HG03469 (cell line): ENCODE measurements around the gene WDR83.
"Not testable (repeated sequence)": the region's sequence is repeated elsewhere in the genome, so short reads cannot be mapped to it uniquely, and the experiment has no call there.

Experiments
- ATAC-seq: cut with Tn5 transposase; IDR thresholded peaks from one replicate; pipeline ENCODE4 v1.9.1; 2021; ENCODE audit warnings: mild to moderate bottlenecking, moderate library complexity, moderate number of reproducible peaks; ENCODE audit not compliant: unreplicated experiment

The WDR83 gene

DNA sequence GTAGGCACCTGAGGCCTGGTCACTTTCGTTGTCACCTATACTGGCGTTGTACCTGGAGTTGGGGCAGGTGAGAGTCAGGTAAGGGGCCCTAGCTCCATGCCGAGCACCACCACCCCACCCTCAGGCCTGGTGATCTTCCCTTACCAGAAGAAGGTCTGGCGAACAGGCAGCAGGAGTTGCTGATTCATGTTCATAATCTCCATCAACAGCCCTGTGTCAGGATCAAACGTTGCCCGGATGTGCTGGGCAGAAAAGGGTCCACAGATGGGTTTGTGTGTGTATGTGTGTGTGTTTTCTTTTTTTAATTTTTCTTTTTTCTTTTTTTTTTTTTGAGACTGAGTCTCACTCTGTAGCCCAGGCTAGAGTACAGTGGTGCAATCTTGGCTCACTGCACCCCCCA, 14.4 kb upstream of the WDR83 start:
- no peak for ATAC-seq

GRCh38 chr19:12655546-12655945, 11.1 kb upstream of the WDR83 start:
- no peak for ATAC-seq

- ATAC-seq = no peak
These were observed 9.6 kb upstream of the WDR83 start for GRCh38 chr19:12656899-12657571.

- no peak for ATAC-seq
These were observed 8.6 kb upstream of the WDR83 start for GRCh38 chr19:12657966-12658365.

- no peak for ATAC-seq
These were observed 5.6 kb upstream of the WDR83 start for GRCh38 chr19:12660980-12661379.

DNA sequence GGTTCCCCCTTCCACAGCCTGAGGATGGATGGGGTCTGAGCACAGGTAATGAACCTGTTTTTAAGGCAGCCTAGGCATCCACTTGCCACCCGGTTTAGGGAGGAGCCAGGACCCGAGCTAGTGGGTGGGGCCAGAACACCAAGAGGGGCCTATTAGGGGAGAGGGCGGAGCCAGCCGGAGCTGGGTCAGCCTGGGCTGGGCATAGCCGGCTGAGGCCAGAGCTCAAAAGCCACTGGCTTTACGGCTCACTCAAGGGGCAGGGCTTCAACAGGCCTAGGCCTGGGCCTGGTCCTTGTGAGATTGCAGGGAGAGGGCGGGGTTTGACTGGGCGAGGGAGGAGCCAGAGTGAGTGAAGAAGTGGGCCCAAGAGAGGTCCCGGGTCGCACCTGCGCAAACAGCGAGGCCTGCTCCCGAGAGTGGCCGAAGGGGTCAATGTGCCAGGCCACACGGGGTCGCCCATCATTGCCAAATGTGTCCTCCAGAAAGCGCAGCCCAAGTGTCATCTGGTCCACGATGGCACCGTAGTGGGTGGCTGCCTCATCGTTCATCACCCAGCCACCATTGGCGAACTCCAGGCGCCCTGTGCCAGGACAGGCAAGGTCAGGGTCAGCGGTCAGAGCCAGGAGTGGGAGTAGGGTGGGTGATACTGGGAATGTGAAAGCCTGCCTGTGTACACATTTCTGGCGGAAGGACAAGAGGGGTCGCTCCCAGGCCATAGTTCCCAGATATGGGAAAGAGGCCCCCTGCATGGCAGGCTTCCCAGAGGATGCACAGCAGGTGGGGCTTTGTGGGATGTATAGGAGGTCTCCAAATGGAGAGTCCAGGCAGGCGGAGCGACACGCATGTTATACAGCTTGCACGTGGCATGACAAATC, 2.0 kb upstream of the WDR83 start:
- no peak for ATAC-seq

DNA sequence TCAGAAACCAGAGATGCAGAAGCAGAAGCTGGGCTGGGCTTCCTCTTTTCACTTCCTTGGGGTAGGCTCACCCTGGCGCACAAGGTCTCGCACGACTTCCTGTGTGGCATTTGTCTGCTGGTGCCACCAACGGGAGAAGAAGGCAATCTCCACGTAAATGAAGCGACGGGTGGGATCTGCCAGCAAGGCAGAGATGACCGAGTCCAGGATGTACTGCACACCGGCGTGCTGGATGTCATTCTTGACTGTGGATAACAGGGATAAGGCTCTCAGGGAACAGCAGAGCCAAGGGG, 1.4 kb upstream of the WDR83 start:
- no peak for ATAC-seq

GRCh38 chr19:12665671-12666264, 839 bp upstream of the WDR83 start:
- no peak for ATAC-seq

- ATAC-seq = no peak
These were observed 1.2 kb downstream of the WDR83 start for GRCh38 chr19:12667731-12668302.

GRCh38 chr19:12668346-12668745, 1.7 kb downstream of the WDR83 start:
- ATAC-seq = no peak

GRCh38 chr19:12668932-12669269, 2.3 kb downstream of the WDR83 start:
- no peak for ATAC-seq

GRCh38 chr19:12669270-12670158, 2.9 kb downstream of the WDR83 start:
- ATAC-seq = no peak

- no peak for ATAC-seq
These were observed 3.7 kb downstream of the WDR83 start for GRCh38 chr19:12670159-12670928.

GRCh38 chr19:12672744-12673143, 6.1 kb downstream of the WDR83 start:
- no peak for ATAC-seq

- no peak for ATAC-seq
These were observed 8.8 kb downstream of the WDR83 start for GRCh38 chr19:12675399-12675798.

DNA sequence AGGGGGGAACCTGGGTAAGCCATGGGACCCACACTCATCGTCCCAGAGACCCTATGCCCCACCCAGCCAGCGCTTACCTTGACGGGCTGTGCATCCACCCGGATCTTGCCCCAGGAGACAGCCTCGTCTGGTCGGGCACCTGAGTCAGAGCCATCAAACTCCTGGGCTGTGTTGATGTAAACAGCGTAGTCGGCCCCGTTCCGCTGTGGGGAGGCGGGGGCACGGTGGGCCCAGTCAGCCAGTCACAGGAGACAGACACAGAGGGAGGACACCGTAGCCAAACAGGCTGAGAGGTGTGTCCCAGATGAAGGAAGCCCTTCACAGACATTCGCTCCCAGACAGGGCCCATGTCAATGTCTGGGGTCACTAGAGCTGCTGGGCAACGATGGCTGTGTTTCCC, 9.3 kb downstream of the WDR83 start:
- no peak for ATAC-seq

- no peak for ATAC-seq
These were observed 9.8 kb downstream of the WDR83 start for GRCh38 chr19:12676384-12676792.

DNA sequence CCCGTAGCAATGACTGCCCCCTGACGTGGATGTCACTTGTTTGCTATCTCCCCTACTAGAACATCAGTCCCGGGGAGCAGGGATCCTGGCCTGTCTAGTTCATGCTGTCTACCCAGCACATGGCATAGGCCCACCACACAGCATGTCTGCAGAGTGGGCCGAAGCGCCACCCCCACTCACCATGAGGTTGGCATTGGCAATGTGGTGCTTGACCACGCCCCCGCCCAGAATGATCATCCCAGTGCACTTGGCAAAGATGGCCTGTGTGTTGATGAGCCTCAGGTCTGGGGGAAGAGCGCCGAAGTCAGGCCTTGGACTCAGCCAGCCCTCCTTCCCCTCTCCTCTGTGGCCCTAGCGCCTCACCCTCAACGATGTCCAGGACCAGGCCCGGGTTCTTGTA, 10.3 kb downstream of the WDR83 start:
- no peak for ATAC-seq

DNA sequence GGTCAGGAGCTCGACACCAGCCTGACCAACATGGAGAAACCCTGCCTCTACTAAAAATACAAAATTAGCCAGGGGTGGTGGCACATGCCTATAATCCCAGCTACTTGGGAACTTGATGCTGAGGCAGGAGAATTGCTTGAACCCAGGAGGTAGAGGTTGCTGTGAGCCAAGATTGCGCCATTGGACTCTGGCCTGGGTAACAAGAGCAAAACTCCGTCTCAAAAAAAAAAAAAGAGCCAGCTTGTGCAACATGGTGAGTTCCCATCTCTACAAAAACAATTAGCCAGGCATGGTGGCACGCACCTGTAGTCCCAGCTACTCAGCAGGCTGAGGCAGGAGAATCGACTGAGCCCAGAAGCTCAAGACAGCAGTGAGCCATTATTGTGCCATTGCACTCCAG, 11.4 kb downstream of the WDR83 start:
- not testable (repeated sequence) for ATAC-seq

GRCh38 chr19:12680034-12680433, 13.4 kb downstream of the WDR83 start:
- no peak for ATAC-seq
